Heart right ventricle (tissue), 16 donors: ENCODE data around the gene ZNF654. TPM values are rescaled to one million over a fixed set of nuclear protein-coding genes. Genes with fewer than 3 reads are reported as not detected.

Experiments used
- ATAC-seq, 8 donors: fragments of 200-7000 bp; cut with Tn5 transposase; one replicate each; pipeline ENCODE4 v1.9.1; 2020; ENCODE audit warnings: mild to moderate bottlenecking in 8 of 8, moderate library complexity in 8 of 8, moderate number of reproducible peaks in 1 of 8
- DNase-seq, 2 donors: peaks; one replicate each; pipeline ENCODE4 v3.0.0-alpha.2; 2020
- H3K27ac ChIP-seq, 10 donors: fragments of 200-600 bp; sonication (generic) in 2 of 10; one replicate each; pipeline versions ENCODE4 v1.5.0 to v1.8.0; 2020 to 2022; ENCODE audit warnings: mild to moderate bottlenecking in 3 of 10
- H3K27me3 ChIP-seq, 7 donors: fragments of 200-600 bp; one replicate each; pipeline ENCODE4 v1.8.0; 2021 to 2022; ENCODE audit warnings: mild to moderate bottlenecking in 2 of 7
- H3K36me3 ChIP-seq, 9 donors: fragments of 200-600 bp; sonication (generic) in 1 of 9; one replicate each; pipeline versions ENCODE4 v1.5.0 to v1.8.0; 2020 to 2022; ENCODE audit warnings: mild to moderate bottlenecking in 2 of 9
- H3K4me1 ChIP-seq, 9 donors: fragments of 200-600 bp; sonication (generic) in 1 of 9; one replicate each; pipeline versions ENCODE4 v1.5.0 to v1.8.0; 2020 to 2022; ENCODE audit warnings: mild to moderate bottlenecking in 4 of 9
- H3K4me3 ChIP-seq, 10 donors: fragments of 200-600 bp; sonication (generic) in 2 of 10; one replicate each; pipeline versions ENCODE4 v1.5.0 to v1.8.0; 2020 to 2022; ENCODE audit warnings: mild to moderate bottlenecking in 7 of 10, moderate library complexity in 2 of 10
- H3K9me3 ChIP-seq, 11 donors: fragments of 200-600 bp in 10 of 11; sonication (generic) in 2 of 11; one replicate each; pipeline versions ENCODE4 v1.5.0 to v1.8.0; 2013 to 2022; ENCODE audit warnings: mild to moderate bottlenecking in 2 of 11, control low read depth in 1 of 11, moderate library complexity in 1 of 11
- CTCF ChIP-seq, 9 donors: fragments of 200-600 bp; sonication (generic) in 2 of 9; IDR thresholded peaks; one replicate each; pipeline versions ENCODE4 v1.5.0 to v1.8.0; 2021 to 2022; ENCODE audit warnings: antibody characterized with exemption in 9 of 9, mild to moderate bottlenecking in 5 of 9, moderate library complexity in 1 of 9
- WGBS, 2 donors: extraction: QIAGEN DNeasy Blood & Tissue Kit; methylation state at CpG; one replicate each; pipeline ENCODE4 v1.1.7; 2013; ENCODE audit warnings: inconsistent platforms in 1 of 2; 5-methylcytosine and 5-hydroxymethylcytosine counted together
- intact Hi-C, 10 donors: fragments of 100-400 bp; cut with DNase I; formaldehyde crosslinking; loops; one replicate each; pipeline versions ENCODE4 v1.11.1 to v1.14.2; 2022
- polyA plus RNA-seq, 2 donors: library from polyadenylated mRNA; stranded (reverse); fragments of 200-250 nt; gene quantifications; one replicate each; pipeline ENCODE4 v1.2.3, GENCODE V29; 2013
- total RNA-seq, 10 donors: library from RNA; stranded (reverse); fragmentation: NEBNext Ultra II Directional in 3 of 10; extraction: Animal tissue kit (Norgen Biotek cat#: 25700) in 3 of 10; gene quantifications; one replicate each; pipeline versions ENCODE4 v1.2.1 to v1.2.4, GENCODE V29; 2021 to 2023
- donor health status: Arrhythmogenic right ventricular cardiomyopathy.
- donor health status: ischemic (EF 13 %, LVEDD 7.1; RV severe dilation, severe dysfunction).
- donor health status: healthy with polysubstance abuse.
- donor health status: DM: no; HTN: yes; CAD: no.
- donor health status: DM: no; HTN: no; CAD: no.
- donor health status: ischemic (EF 25% LVEDD 6.9; RV normal size, moderate dysfunction).
- donor health status: ischemic (EF 25% LVEDD 5.7; RV mildly dilated, moderate dysfunction).
- donor health status: healthy.
- donor health status: DM: yes; HTN: yes; CAD: no.
- donor health status: Ischemic cardiomyopathy.
- donor health status: ischemic (EF 35%, LVEDD 5.7; RV mildly dilated, moderate dysfunction).
- donor health status: nonischemic (EF 11% LVEDD 7.7; RV severe dilation, severe dysfunction).
- donor health status: DM: yes; HTN: yes; CAD: no.
- donor health status: PGD.
- donor health status: ischemic (EF 29% LVEDD 5.4; RV normal size, mild dysfunction).
- donor health status: nonischemic (EF 23%, LVEDD 6.1; RV moderate dilation, normal function).

The ZNF654 gene
- total and polyA plus RNA-seq, 12 donors: 2.5 to 13.9 (median 10.3) TPM

- H3K4me3 ChIP-seq: no peak overlapping the region
- ATAC-seq: no peak
- intact Hi-C loops: loop anchor here in 1 of 10 donors (10.0 kb wide), 1 partner anchor 835 kb away; no protein-coding TSS in a partner anchor
Measured at GRCh38 chr3:88189361-88189810, 130.3 kb downstream of the ZNF654 start.

GRCh38 chr3:88191872-88192409 is 132.9 kb downstream of the ZNF654 start:
- ATAC-seq (no peak), DNase-seq (no peak)
- 81 to 83% methylated on average over 4 of the region's 4 CpGs for WGBS, 2 donors
- Histone ChIP-seq H3K27me3 (no peaks in the 10 kb centered on the region), H3K27ac (no peak overlapping the region), H3K9me3 (peaks cover 0 to 5% (median 0%) of the 10 kb centered on the region in 11 donors), H3K36me3 (no peaks in the 10 kb centered on the region), H3K4me1 (no peaks in the 10 kb centered on the region), H3K4me3 (no peak overlapping the region)
- intact Hi-C loops: no loop called here
- no peak for TF ChIP-seq CTCF (IDR thresholded peaks at IDR 0.05)

More at GRCh38 chr3:88189361-88189810, 130.3 kb downstream of the ZNF654 start:
- no peak for DNase-seq
- H3K36me3 ChIP-seq: no peaks in the 10 kb centered on the region
- no peak for TF ChIP-seq CTCF (IDR thresholded peaks at IDR 0.05)
- H3K4me1 ChIP-seq: no peaks in the 10 kb centered on the region
- WGBS, 2 donors: 92 to 94% methylated on average over 11 of the region's 11 CpGs
- no peak overlapping the region for H3K27ac ChIP-seq
- no peaks in the 10 kb centered on the region for H3K27me3 ChIP-seq
- H3K9me3 ChIP-seq: peaks cover 0 to 22% (median 0%) of the 10 kb centered on the region in 11 donors

- no peak for TF ChIP-seq CTCF (IDR thresholded peaks at IDR 0.05)
- Histone ChIP-seq H3K4me3 (no peak overlapping the region), H3K36me3 (no peaks in the 10 kb centered on the region), H3K27ac (no peak overlapping the region), H3K9me3 (peaks cover 0 to 2% (median 0%) of the 10 kb centered on the region in 11 donors), H3K4me1 (no peaks in the 10 kb centered on the region), H3K27me3 (no peaks in the 10 kb centered on the region)
- no peak for DNase-seq
- WGBS, 2 donors: 71 to 77% methylated on average over 3 of the region's 3 CpGs
- ATAC-seq: no peak
- intact Hi-C loops: no loop called here
Measured at GRCh38 chr3:88192631-88193030, 133.6 kb downstream of the ZNF654 start.

Other genes with a start within 250 kb of the ZNF654 start
- 10 to 100 TPM; 38.1 to 63.0 (median 45.8) TPM for gene CGGBP1, start 250 bp upstream of the ZNF654 start, total RNA-seq
- 10 to 100 TPM; 28.1 to 39.4 TPM for gene CGGBP1, start 250 bp upstream of the ZNF654 start, polyA plus RNA-seq
- gene C3orf38, start 90.7 kb downstream of the ZNF654 start, total RNA-seq: 10 to 100 TPM; 10.6 to 18.2 (median 13.5) TPM
- 1 to 10 TPM; 4.5 to 4.8 TPM for gene C3orf38, start 90.7 kb downstream of the ZNF654 start, polyA plus RNA-seq